HG03175 (cell line): Measurements from ENCODE around the gene KDM1A.

Experiments used
- ATAC-seq: cut with Tn5 transposase; IDR thresholded peaks from one replicate; pipeline ENCODE4 v1.9.1; 2021; ENCODE audit warnings: mild to moderate bottlenecking, moderate library complexity; ENCODE audit not compliant: unreplicated experiment

Gene KDM1A

DNA sequence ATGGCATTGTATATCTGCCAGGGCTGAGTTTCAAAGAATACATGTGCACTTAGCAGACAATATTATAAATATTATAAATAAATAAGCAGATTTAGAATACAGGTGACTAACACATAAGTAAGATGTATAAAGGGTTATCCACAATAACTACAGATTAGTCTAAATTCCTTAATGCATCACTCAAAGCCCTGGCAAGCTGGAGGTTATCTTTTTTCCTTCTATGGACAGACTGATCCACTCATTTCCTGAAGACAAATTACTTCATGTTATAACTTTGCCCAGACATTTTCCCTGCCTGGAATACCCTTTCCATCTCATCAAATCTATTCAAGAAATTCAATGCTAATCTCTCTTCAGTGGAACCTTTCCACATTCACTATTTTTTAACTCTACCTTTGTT lies 110.6 kb downstream of the KDM1A start:
- no peak for ATAC-seq

- no peak for ATAC-seq
These were observed 112.8 kb downstream of the KDM1A start for GRCh38 chr1:23132033-23132432.
